ENCODE results near the gene ERBB4.

DNA sequence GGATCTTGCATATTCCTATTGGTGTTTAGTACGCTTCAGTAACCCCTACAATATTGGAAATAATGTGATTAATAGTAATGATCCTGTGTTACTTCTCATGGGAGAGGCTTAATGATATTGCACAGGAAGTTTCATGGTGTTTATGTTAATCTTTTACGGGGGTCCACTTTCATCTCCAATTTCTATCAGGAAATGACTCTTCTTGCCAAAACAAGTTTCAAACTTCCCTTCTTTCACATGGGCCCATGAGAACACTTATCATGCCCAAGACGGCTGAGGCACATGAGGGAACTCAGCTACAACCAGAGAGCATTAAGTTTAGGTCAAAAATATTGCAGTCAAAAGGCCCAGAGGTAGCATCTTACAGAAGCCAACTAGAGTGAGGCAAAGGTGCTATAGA lies 7.6 kb downstream of the ERBB4 start:
- TF ChIP-seq, protein P1, sequence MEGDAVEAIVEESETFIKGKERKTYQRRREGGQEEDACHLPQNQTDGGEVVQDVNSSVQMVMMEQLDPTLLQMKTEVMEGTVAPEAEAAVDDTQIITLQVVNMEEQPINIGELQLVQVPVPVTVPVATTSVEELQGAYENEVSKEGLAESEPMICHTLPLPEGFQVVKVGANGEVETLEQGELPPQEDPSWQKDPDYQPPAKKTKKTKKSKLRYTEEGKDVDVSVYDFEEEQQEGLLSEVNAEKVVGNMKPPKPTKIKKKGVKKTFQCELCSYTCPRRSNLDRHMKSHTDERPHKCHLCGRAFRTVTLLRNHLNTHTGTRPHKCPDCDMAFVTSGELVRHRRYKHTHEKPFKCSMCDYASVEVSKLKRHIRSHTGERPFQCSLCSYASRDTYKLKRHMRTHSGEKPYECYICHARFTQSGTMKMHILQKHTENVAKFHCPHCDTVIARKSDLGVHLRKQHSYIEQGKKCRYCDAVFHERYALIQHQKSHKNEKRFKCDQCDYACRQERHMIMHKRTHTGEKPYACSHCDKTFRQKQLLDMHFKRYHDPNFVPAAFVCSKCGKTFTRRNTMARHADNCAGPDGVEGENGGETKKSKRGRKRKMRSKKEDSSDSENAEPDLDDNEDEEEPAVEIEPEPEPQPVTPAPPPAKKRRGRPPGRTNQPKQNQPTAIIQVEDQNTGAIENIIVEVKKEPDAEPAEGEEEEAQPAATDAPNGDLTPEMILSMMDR (IDR thresholded peaks at IDR 0.05): no peak
- TF ChIP-seq POLR2A (IDR thresholded peaks at IDR 0.05): no peak

Measured in uterus (tissue), 2 donors.